ENCODE measurements around the gene SLC38A6. TPM values are rescaled to one million over a fixed set of nuclear protein-coding genes. Genes with fewer than 3 reads are reported as not detected.

The SLC38A6 gene
- total and polyA plus RNA-seq, 2 experiments from 2014 or later, result 11.9 to 23.2 TPM

- peak; percentile 87 for TF ChIP-seq ZNF462 (CRISPR knock-in tag; IDR thresholded peaks at IDR 0.05)
- no peak for TF ChIP-seq ZNF114 (CRISPR knock-in tag; IDR thresholded peaks at IDR 0.05)
- no peak for TF ChIP-seq STAT1 (IDR thresholded peaks at IDR 0.05; ENCODE audit: unreplicated experiment)
- no peak for TF ChIP-seq REST (IDR thresholded peaks at IDR 0.05; ENCODE audit: unreplicated experiment)
- TF ChIP-seq ZNF331 (CRISPR knock-in tag; IDR thresholded peaks at IDR 0.05; ENCODE audit: low read depth), result no peak
- no peak for TF ChIP-seq CTCF (conservative IDR thresholded peaks at IDR 0.05; ENCODE audit: low read depth in 2 of 2)
- no peak for TF ChIP-seq POLR2AphosphoS5 (IDR thresholded peaks at IDR 0.05; ENCODE audit: low read depth)
- peak; percentile 90 for TF ChIP-seq NANOG (IDR thresholded peaks at IDR 0.05; ENCODE audit: borderline replicate concordance)
- TF ChIP-seq JUNB (IDR thresholded peaks at IDR 0.05; ENCODE audit: unreplicated experiment), result no peak
- TF ChIP-seq ETS1 (IDR thresholded peaks at IDR 0.05), result 0 out of 2 replicates have a peak, but pooled peaks have one; percentile 58
Measured at GRCh38 chr14:61101803-61102548, 120.9 kb downstream of the SLC38A6 start (continued).
